Stimulated activated CD4-positive, alpha-beta T cell treated with anti-CD3 and anti-CD28 coated beads, Interleukin-1b, Interleukin-23, amount 100 ng/mL, for 1 hour (primary cell): ENCODE data around the gene SDR42E1.

Experiments used
- DNase-seq, 2 donors: peaks; one replicate each; pipeline ENCODE4 v3.0.0-alpha.2; 2020; ENCODE audit warnings: low read depth in 2 of 2

Gene SDR42E1

GRCh38 chr16:81940781-81941560, 70.3 kb downstream of the SDR42E1 start:
- DNase-seq: no peak

- no peak for DNase-seq
These were observed 71.9 kb downstream of the SDR42E1 start for GRCh38 chr16:81939164-81940056.
